Activated T-helper 17 cell treated with anti-CD3 and anti-CD28 coated beads, Interleukin-2, amount 50 U/mL, for 72 hours (primary cell): ENCODE data around the gene PPFIA1. TPM values are rescaled to one million over a fixed set of nuclear protein-coding genes. Genes with fewer than 3 reads are reported as not detected.

ENCODE experiments used
- ATAC-seq: fragments of 150-1000 bp; cut with Tn5 transposase; replicated peaks from 2 replicates; pipeline ENCODE4 v1.10.0; 2021; ENCODE audit warnings: mild to moderate bottlenecking, moderate library complexity
- H3K27ac Mint-ChIP-seq: one replicate; pipeline ENCODE4 v1.8.0; 2022; ENCODE audit warnings: mixed read lengths
- H3K27me3 Mint-ChIP-seq: one replicate; pipeline ENCODE4 v1.8.0; 2022; ENCODE audit warnings: mixed read lengths
- H3K36me3 Mint-ChIP-seq: one replicate; pipeline ENCODE4 v1.8.0; 2022; ENCODE audit warnings: low read depth, mild to moderate bottlenecking, mixed read lengths
- H3K4me1 Mint-ChIP-seq: one replicate; pipeline ENCODE4 v1.8.0; 2022; ENCODE audit warnings: mixed read lengths
- H3K4me3 Mint-ChIP-seq: one replicate; pipeline ENCODE4 v1.8.0; 2022; ENCODE audit warnings: mild to moderate bottlenecking, mixed read lengths
- H3K9me3 Mint-ChIP-seq: one replicate; pipeline ENCODE4 v1.8.0; 2022; ENCODE audit warnings: mixed read lengths
- total RNA-seq, 2 donors: library from RNA; stranded (reverse); gene quantifications; one replicate each; pipeline ENCODE4 v1.2.3, GENCODE V29; 2022

Gene PPFIA1
- total RNA-seq, 2 donors from 2014 or later = 34.0 to 44.5 TPM

GRCh38 chr11:70429724-70430521, 159.4 kb downstream of the PPFIA1 start:
- Mint-ChIP-seq H3K36me3 (no peaks in the 10 kb centered on the region), H3K27ac (no peak overlapping the region), H3K4me3 (no peak overlapping the region), H3K4me1 (no peaks in the 10 kb centered on the region), H3K9me3 (no peaks in the 10 kb centered on the region), H3K27me3 (peaks cover 6% of the 10 kb centered on the region)
- ATAC-seq = no peak

GRCh38 chr11:70430671-70431574, 160.4 kb downstream of the PPFIA1 start:
- no peak overlapping the region for H3K27ac Mint-ChIP-seq
- no peaks in the 10 kb centered on the region for H3K4me1 Mint-ChIP-seq
- H3K27me3 Mint-ChIP-seq = peaks cover 6% of the 10 kb centered on the region
- no peak overlapping the region for H3K4me3 Mint-ChIP-seq
- H3K36me3 Mint-ChIP-seq = no peaks in the 10 kb centered on the region
- no peaks in the 10 kb centered on the region for H3K9me3 Mint-ChIP-seq
- no peak for ATAC-seq

- Mint-ChIP-seq H3K27ac (no peak overlapping the region), H3K27me3 (peaks cover 6% of the 10 kb centered on the region), H3K4me1 (no peaks in the 10 kb centered on the region), H3K36me3 (no peaks in the 10 kb centered on the region), H3K9me3 (no peaks in the 10 kb centered on the region), H3K4me3 (no peak overlapping the region)
- ATAC-seq = no peak
Observed at GRCh38 chr11:70431611-70432010, 161.1 kb downstream of the PPFIA1 start.

GRCh38 chr11:70432065-70432464, 161.6 kb downstream of the PPFIA1 start:
- Mint-ChIP-seq H3K4me1 (no peaks in the 10 kb centered on the region), H3K27me3 (peaks cover 6% of the 10 kb centered on the region), H3K27ac (no peak overlapping the region), H3K4me3 (no peak overlapping the region), H3K9me3 (no peaks in the 10 kb centered on the region), H3K36me3 (no peaks in the 10 kb centered on the region)
- ATAC-seq = no peak

GRCh38 chr11:70432580-70432979, 162.1 kb downstream of the PPFIA1 start:
- Mint-ChIP-seq H3K27ac (no peak overlapping the region), H3K9me3 (no peaks in the 10 kb centered on the region), H3K27me3 (peaks cover 6% of the 10 kb centered on the region), H3K36me3 (no peaks in the 10 kb centered on the region), H3K4me3 (no peak overlapping the region), H3K4me1 (no peaks in the 10 kb centered on the region)
- ATAC-seq = no peak

GRCh38 chr11:70433038-70433437, 162.5 kb downstream of the PPFIA1 start:
- Mint-ChIP-seq H3K27me3 (peaks cover 8% of the 10 kb centered on the region), H3K4me3 (no peak overlapping the region), H3K27ac (no peak overlapping the region), H3K4me1 (no peaks in the 10 kb centered on the region), H3K36me3 (no peaks in the 10 kb centered on the region), H3K9me3 (no peaks in the 10 kb centered on the region)
- no peak for ATAC-seq

- H3K27ac Mint-ChIP-seq = no peak overlapping the region
- no peaks in the 10 kb centered on the region for H3K9me3 Mint-ChIP-seq
- H3K4me1 Mint-ChIP-seq = no peaks in the 10 kb centered on the region
- H3K4me3 Mint-ChIP-seq = no peak overlapping the region
- H3K27me3 Mint-ChIP-seq = peaks cover 8% of the 10 kb centered on the region
- ATAC-seq = no peak
- no peaks in the 10 kb centered on the region for H3K36me3 Mint-ChIP-seq
Observed at GRCh38 chr11:70433526-70433925, 163.0 kb downstream of the PPFIA1 start.

Other genes with a start within 250 kb of the PPFIA1 start
- under 1 TPM; 0.09 to 0.11 TPM for gene ANO1, start 192.4 kb upstream of the PPFIA1 start, total RNA-seq
- 10 to 100 TPM; 25.5 to 37.1 TPM for gene FADD, start 67.4 kb upstream of the PPFIA1 start, total RNA-seq
- gene CTTN, start 127.8 kb downstream of the PPFIA1 start, total RNA-seq = 10 to 100 TPM in 1 of 2 donors, 1 to 10 TPM in 1; 8.7 to 36.1 TPM